GM18868 (cell line): ENCODE measurements around the gene YOD1.

Experiments
- ATAC-seq: cut with Tn5 transposase; IDR thresholded peaks from one replicate; pipeline ENCODE4 v1.9.1; 2021; ENCODE audit warnings: mild to moderate bottlenecking, moderate library complexity; ENCODE audit not compliant: unreplicated experiment

Gene YOD1

GRCh38 chr1:207028884-207029650 lies 21.9 kb downstream of the YOD1 start:
- no peak for ATAC-seq

DNA sequence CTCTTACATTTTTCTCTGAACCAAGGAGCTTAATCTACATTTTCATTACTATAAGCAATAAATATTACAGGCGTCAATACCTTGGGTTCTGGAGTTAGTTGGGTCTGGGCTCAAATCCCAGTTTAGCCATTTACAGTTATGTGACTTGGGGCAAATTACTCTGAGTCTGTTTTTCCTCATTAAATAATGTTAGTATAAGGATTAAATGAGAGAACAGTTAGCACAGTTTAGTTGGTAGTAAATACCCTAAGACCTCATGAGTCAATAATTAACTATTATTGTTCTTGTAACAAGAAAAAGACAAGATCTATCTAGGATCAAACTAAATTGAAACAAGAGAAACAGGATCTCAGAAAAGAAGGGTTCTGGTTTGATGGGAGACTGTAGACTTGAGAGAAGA lies 23.1 kb downstream of the YOD1 start:
- ATAC-seq = no peak

DNA sequence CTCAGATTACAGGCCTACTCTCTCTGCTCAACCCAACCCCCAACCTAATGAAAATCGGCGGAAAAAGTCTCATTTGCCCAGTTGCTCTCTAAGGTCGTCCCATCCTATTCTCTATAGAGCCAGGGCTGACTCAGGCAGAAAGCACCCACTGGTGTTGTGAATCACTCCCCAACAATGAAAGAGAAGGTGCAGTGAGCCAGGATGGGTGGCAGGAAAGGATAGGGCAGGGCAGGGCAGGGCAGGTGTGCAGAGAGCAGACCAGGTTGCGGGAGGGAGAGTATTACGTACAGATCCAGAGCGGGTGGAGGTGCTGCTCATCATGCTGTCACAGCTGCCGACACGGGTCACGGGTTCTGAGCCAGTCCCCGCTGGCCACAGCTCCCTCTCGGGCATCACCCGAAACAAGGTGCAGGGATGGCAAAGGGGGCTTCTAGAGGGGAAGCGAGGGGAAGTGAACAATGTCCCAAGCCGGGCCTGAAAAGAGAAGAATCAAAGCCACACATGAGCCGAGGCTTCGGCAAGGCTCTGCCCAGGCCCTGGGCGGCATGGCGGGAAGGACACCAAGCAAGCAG lies 23.7 kb downstream of the YOD1 start:
- ATAC-seq = no peak

DNA sequence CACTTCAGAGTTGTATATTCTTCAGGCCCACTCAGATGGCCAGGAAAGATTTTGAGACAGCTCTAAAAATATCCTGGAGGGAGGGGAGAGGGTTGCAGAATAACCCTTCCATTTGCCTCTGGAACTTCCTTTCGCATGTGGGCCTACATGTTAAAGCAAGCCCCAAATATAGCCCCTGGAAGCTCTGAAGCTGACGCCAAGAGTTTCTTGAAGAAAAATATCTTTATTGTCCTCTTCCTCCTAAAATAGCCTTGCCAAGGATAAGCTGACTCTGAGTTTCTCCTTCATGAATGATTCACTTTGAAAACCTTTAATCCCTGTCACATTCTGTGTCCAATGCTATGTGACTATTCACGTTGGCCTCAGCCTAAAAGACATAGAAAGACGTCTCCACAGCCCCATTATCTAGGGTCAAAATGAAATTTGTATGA lies 24.9 kb downstream of the YOD1 start:
- no peak for ATAC-seq

GRCh38 chr1:207025146-207025880 lies 25.7 kb downstream of the YOD1 start:
- ATAC-seq = no peak

DNA sequence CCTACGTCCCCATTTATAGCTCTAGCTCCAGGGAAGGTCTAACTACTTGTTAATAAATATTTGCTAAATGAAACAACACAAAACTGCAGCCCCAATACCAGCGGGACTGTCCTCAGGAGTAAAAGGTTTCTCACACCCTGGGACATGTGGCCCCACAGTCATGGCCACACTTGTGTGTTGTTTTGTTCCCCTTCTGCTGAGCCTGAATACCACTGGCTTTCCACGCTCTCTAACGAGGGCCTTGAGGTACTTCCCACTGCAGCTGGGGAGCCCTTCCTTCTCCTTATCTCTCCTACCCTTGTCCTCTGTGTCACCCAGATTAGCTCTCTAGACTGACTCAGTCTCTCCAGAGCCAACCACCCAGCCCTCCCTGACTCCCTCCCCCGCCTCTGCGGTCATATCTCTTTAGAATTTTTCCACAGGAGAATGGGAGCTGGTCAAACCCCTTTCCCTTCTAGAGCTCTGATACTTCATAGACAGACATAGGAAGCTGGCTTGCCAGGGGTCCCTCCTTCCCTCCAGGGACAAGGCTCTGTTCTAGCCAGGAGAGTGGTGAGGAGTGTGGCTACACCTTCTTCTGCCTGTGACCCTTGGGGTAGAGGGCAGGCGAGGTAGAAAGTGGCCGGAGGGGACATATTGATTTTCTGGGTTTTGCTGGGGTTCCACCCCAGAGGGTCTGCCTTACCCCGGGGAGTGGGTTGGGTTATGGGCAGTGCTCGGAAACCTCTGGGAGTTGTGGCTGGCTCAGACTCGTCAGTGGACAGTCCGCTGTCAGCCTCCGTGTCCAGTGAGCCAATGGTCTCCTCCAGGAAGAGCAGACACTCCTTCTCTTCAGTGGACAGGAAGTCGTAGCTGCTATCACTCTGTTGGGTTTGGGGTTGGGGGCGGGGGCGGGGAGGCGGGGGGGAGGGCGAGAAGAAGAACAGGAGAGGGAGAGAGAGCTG lies 26.5 kb downstream of the YOD1 start:
- ATAC-seq = no peak

DNA sequence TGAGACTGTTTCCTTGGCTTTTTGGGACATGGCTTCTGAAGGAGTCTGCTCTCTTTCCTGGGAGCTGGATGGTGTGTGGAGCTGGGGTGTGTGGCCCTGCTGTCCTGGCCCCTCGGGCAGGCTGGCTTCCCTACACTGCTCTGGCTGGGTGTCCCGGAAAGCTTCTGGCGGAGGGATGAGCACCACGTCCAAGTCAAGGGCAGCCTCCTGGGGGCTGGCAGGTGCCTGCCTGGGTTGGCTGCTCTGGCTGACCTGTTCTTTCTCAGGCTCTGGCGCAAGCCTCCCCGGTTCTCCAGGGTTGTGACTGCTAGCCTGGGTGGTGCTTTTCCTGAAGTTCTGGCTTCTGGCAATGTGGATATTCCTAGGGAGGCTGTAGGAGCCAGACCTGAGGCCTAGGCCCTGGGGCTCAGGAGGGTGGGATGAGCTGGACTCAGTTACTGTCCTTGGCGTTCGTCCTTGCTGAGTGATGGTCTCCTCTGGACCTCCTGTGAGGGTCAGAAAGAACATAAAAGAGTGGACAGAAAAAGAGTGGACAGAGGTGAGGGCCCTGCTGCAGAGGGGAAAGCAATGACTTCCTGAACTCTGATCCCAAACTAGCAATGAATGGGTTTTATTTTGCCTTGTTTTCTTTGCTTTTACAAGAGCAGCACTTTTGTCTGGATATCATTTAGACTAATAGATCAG lies 27.9 kb downstream of the YOD1 start:
- ATAC-seq = no peak

- ATAC-seq = no peak
Measured at GRCh38 chr1:207021876-207022596, 29.0 kb downstream of the YOD1 start.

GRCh38 chr1:207021139-207021861 lies 29.7 kb downstream of the YOD1 start:
- ATAC-seq = no peak

DNA sequence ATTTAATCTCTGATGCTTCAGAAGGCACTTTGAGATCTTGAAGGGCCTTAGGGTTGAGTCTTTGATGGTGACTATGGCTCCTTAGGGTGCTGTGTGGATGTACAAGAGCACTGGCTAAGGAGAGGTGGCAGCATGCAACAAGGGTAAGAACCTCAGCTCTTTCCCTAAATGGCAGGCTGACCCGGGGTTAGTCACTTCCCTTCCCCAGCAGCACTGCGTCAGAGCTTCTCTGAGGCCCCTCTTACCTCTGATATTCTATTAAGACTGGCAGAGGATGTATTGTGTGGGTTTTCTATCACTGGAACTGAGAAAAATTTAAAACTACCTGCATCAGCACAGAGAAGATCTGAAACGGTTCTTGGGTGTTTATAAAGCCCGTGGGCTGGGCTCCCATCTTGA lies 30.3 kb downstream of the YOD1 start:
- ATAC-seq = no peak

- ATAC-seq = no peak
Measured at GRCh38 chr1:207020065-207020708, 30.8 kb downstream of the YOD1 start.

GRCh38 chr1:207019661-207020060 lies 31.3 kb downstream of the YOD1 start:
- ATAC-seq = no peak

GRCh38 chr1:207019161-207019560 lies 31.8 kb downstream of the YOD1 start:
- no peak for ATAC-seq

GRCh38 chr1:207018707-207019106 lies 32.3 kb downstream of the YOD1 start:
- no peak for ATAC-seq

DNA sequence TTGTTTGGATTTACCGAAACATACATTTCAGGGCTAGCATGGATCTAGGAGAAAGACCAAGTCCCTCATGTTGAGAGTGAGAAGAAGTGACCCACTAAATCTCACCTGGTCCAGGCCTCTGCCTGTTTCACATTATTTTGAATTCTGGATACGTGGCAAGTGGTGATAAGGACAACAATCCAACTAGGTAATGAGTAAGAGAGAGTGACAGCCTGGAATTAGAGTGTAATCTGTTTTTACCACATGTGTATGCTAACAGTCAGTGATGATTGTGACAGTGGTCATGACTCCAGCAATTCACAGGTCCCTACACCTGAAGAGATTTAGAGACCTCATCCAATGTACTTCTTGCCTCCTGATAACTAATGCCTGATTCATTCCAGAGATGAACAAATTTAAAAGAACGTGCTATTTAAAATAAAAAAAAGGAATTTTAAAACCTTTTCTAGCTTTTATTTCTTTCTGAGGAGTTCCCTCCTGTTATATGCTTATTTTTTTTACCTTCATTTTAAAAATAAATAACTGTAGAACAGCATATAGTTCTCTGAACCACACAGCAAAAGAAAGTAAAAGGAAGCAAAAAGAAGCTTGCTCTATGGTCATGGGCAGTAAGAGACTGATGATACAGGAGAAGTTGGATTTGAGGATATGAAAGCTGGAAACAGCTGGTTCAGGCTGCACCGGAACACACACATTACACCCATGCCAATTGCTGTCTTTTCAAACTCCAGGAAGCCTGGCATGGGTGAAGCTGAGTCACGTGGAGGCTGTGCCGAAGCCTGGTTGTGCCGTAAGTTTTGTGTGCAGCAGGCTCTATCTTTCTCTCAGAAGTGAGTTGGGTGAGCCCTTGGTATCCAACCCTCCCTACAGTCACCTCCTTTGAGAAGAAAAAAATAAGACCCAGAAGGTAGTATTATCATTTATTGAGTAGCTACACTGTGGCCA lies 33.1 kb downstream of the YOD1 start:
- no peak for ATAC-seq

DNA sequence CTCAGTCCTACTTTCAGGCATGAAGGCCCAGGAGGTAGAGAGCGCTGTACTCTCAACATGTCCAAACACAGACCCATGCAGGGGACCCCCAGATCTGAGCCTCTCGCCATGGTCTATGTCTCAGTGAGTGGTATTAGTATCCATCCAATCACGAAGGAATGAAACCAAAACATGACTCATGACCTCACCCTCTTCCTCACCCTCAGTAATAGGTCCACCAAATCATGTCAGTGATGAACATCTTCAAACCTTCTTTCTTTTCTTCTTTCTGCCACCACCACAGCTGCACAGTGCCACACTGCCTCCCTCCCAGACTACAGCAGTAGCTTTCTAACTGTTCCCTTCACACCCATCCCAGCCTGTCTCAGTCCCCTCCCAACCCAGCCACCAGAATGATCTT lies 35.2 kb downstream of the YOD1 start:
- ATAC-seq = no peak

GRCh38 chr1:207014728-207015127 lies 36.3 kb downstream of the YOD1 start:
- ATAC-seq = no peak
